ENCODE measurements around the gene TTC3. TPM values are rescaled to one million over a fixed set of nuclear protein-coding genes. Genes with fewer than 3 reads are reported as not detected.
"Not testable (repeated sequence)": the region's sequence is repeated elsewhere in the genome, so short reads cannot be mapped to it uniquely, and the experiment has no call there.

Gene TTC3
- total RNA-seq, 8 experiments from 2014 or later: 118 to 422 (median 314) TPM

DNA sequence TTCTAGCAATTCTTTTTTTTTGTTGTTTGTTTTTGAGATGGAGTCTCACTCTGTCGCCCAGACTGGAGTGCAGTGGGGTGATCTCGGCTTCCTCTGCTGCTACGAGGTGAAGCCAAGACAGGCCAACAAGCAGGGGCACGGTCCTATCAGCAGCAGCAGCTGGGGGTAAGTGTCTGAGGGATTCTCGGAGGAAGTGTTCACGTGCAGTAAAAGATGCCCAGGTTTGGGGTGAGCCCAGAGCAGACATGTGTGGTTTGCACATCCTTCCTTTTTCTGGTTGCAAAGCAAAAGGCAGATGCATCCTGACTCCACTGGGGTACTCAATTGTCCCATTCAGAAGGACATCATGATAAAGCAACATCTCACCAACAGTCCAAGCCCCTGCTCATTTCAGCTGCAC lies 27.9 kb upstream of the TTC3 start:
- 48 to 100% (median 93%) methylated on average over 1 to 6 of the region's 6 CpGs; no CpG with 5 or more reads in 2 of the 10 experiments for WGBS, 10 experiments
- Histone ChIP-seq H3K4me3 (no peak overlapping the region), H3K27ac (no peak overlapping the region), H3K4me1 (replicated peaks in 1 of 2) (no peaks in the 10 kb centered on the region)
- in situ Hi-C loops (cut with MboI; ENCODE audit: low pct_unique_long_range_greater_than_20kb in 2 of 9, low sequenced_read_pairs in 9 of 9, unreplicated experiment in 9 of 9): no loop called here
- ATAC-seq (replicated peaks in 6 of 8): no peak

DNA sequence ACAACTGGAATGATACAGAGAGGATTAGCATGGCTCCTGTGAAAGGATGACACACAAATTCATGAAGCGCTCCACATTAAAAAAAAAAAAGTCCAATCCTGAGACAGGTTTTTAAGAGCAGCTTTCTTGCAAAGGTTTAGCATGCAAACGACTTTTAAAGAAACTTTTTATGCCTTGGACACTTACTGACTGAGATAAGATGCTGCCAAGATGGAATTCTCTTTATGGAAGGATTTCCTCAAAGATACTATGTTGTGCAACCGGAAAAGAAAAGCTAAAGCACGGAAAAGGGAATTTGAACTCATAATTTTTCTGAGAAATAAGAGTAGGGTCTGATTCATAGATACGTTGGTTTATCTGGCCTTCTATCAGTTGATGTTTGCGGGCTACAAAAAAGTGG lies 27.5 kb upstream of the TTC3 start:
- H3K27ac ChIP-seq: no peak overlapping the region
- WGBS, 10 experiments: 63 to 100% (median 80%) methylated on average over 1 to 6 of the region's 6 CpGs
- H3K4me3 ChIP-seq: no peak overlapping the region
- no peaks in the 10 kb centered on the region for H3K4me1 ChIP-seq (replicated peaks in 1 of 2)
- ATAC-seq (replicated peaks in 6 of 8): no peak
- in situ Hi-C loops (cut with MboI; ENCODE audit: low pct_unique_long_range_greater_than_20kb in 2 of 9, low sequenced_read_pairs in 9 of 9, unreplicated experiment in 9 of 9): no loop called here

DNA sequence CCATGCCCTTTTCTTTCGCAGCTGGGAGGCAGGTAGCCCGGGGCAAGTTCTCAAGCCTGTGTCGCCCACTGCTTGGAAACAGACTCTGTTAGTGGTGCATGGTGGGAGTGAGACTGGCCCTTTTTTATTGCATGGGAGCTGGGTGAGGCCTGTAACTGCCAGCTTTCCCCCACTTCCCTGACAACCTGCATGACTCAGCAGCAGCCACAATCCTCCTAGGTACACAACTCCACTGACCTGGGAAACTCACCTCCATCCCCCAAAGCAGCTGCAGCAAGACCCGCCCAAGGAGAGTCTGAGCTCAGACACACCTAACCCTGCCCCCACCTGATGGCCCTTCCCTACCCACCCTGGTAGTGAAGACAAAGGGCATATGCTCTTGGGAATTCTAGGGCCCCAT lies 26.0 kb upstream of the TTC3 start:
- ATAC-seq (replicated peaks in 6 of 8): peak in 2 of 8 experiments; percentile 31 to 85
- in situ Hi-C loops (cut with MboI; ENCODE audit: low pct_unique_long_range_greater_than_20kb in 2 of 9, low sequenced_read_pairs in 9 of 9, unreplicated experiment in 9 of 9): no loop called here
- H3K4me3 ChIP-seq: no peak overlapping the region
- 0 to 83% (median 80%) methylated on average over 1 of the region's 4 CpGs; no CpG with 5 or more reads in 7 of the 10 experiments for WGBS, 10 experiments
- no peak overlapping the region for H3K27ac ChIP-seq
- no peaks in the 10 kb centered on the region for H3K4me1 ChIP-seq (replicated peaks in 1 of 2)

DNA sequence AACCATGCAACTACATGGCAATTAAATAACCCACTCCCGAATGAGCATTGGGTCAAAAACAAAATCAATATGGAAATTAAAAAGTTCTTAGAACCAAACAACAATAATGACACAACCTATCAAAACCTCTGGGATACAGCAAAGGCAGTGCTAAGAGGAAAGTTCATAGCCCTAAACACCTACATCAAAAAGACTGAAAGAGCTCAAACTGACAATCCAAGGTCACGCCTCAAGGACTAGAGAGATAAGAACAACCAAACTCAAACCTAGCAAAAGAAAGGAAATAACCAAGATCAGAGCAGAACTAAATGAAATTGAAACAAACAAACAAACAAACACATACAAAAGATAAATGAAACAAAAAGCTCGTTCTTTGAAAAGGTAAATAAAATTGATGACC lies 23.3 kb upstream of the TTC3 start:
- ATAC-seq (replicated peaks in 6 of 8); H3K4me1 ChIP-seq (replicated peaks in 1 of 2); H3K4me3 ChIP-seq; in situ Hi-C loops (cut with MboI; ENCODE audit: low pct_unique_long_range_greater_than_20kb in 2 of 9, low sequenced_read_pairs in 9 of 9, unreplicated experiment in 9 of 9); H3K27ac ChIP-seq: not testable (repeated sequence)
- WGBS, 10 experiments: 52 to 100% (median 92%) methylated on average over 1 to 3 of the region's 3 CpGs; no CpG with 5 or more reads in 1 of the 10 experiments

DNA sequence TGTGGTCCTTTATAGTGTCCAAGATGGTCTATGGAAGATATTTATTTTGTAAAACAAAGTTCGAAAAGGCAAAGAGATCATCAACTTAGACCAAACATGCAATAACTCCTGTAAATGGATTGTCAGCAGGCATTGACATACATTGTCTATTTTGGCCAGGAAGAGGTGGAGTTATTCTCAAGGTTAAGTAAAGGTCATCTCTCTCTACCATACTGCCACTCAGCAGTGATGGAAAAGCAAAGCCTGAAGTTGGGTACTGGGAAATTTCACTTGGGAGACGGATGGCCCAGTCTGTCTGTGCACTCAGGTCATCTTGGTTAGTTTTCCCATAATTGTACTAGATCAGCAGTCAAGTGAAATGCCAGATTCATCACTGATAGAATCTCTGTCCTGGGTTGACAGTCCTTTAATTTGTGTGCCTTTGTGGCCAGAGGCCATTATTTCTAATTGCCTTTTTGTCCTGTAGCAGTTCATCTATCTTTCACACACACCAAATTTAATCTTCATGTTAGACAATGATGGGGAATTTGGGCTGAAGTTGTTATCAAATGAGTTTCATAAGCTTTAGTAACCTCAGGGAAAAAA lies 17.7 kb upstream of the TTC3 start:
- H3K4me1 ChIP-seq (replicated peaks in 1 of 2): peaks cover 15 to 27% of the 10 kb centered on the region in 2 donors
- in situ Hi-C loops (cut with MboI; ENCODE audit: low pct_unique_long_range_greater_than_20kb in 2 of 9, low sequenced_read_pairs in 9 of 9, unreplicated experiment in 9 of 9): no loop called here
- WGBS, 10 experiments: 13 to 100% (median 75%) methylated on average over 1 to 2 of the region's 2 CpGs
- peak in 1 of 8 experiments; percentile 2 for ATAC-seq (replicated peaks in 6 of 8)
- H3K4me3 ChIP-seq: no peak overlapping the region
- H3K27ac ChIP-seq: no peak overlapping the region

- H3K4me3 ChIP-seq: no peak overlapping the region
- H3K27ac ChIP-seq: no peak overlapping the region
- WGBS, 10 experiments: 80 to 100% (median 93%) methylated on average over 1 to 4 of the region's 7 CpGs; no CpG with 5 or more reads in 2 of the 10 experiments
- in situ Hi-C loops (cut with MboI; ENCODE audit: low pct_unique_long_range_greater_than_20kb in 2 of 9, low sequenced_read_pairs in 9 of 9, unreplicated experiment in 9 of 9): no loop called here
- ATAC-seq (replicated peaks in 6 of 8): no peak
- H3K4me1 ChIP-seq (replicated peaks in 1 of 2): peaks cover 32 to 49% of the 10 kb centered on the region in 2 donors
Measured at GRCh38 chr21:37057614-37058013, 15.4 kb upstream of the TTC3 start.

- H3K27ac ChIP-seq: no peak overlapping the region
- ATAC-seq (replicated peaks in 6 of 8): no peak
- H3K4me3 ChIP-seq: no peak overlapping the region
- in situ Hi-C loops (cut with MboI; ENCODE audit: low pct_unique_long_range_greater_than_20kb in 2 of 9, low sequenced_read_pairs in 9 of 9, unreplicated experiment in 9 of 9): no loop called here
- 0 to 70% (median 43%) methylated on average over 1 to 2 of the region's 2 CpGs; no CpG with 5 or more reads in 5 of the 10 experiments for WGBS, 10 experiments
- peaks cover 34 to 55% of the 10 kb centered on the region in 2 donors for H3K4me1 ChIP-seq (replicated peaks in 1 of 2)
Measured at GRCh38 chr21:37058261-37058660, 14.8 kb upstream of the TTC3 start.

DNA sequence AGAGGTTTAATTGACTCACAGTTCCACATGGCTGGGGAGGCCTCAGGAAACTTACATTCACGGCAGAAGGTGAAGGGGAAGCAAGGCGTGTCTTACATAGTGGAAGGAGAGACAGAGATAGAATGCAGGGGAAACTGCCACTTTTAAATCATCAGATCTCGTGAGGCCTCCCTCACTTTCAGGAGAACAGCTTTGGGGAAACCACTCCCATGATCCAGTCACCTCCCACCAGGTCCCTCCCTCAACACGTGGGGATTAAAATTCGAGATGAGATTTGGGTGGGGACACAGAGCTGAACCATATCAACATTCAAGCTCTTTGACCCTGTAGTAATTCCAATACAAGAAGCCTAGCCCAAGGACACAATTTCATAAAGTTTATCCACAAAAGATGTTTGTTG lies 13.9 kb upstream of the TTC3 start:
- ATAC-seq (replicated peaks in 6 of 8): no peak
- 69 to 100% (median 84%) methylated on average over 1 to 3 of the region's 5 CpGs; no CpG with 5 or more reads in 4 of the 10 experiments for WGBS, 10 experiments
- in situ Hi-C loops (cut with MboI; ENCODE audit: low pct_unique_long_range_greater_than_20kb in 2 of 9, low sequenced_read_pairs in 9 of 9, unreplicated experiment in 9 of 9): no loop called here
- Histone ChIP-seq H3K4me1 (replicated peaks in 1 of 2) (peaks cover 44 to 64% of the 10 kb centered on the region in 2 donors), H3K4me3 (no peak overlapping the region), H3K27ac (no peak overlapping the region)

DNA sequence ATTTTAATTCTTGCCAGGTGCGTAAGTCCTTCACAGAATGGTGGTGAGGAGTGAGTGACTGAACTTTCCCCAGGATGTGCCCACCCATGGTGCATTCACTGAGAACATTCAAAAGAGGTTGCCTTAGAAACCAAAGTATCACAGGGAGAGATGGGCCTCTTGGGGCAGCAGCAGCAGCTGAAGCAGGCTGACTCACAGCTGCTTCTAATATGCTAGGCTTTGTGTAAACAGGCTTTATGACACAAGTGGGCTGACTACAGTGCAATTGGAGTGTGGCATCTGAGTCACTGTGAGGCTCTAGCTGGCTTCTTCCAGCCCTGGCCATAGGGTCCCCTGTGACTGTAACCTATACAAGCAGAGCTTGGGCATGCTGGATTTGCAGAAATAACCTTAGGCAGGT lies 12.8 kb upstream of the TTC3 start:
- H3K4me3 ChIP-seq: no peak overlapping the region

DNA sequence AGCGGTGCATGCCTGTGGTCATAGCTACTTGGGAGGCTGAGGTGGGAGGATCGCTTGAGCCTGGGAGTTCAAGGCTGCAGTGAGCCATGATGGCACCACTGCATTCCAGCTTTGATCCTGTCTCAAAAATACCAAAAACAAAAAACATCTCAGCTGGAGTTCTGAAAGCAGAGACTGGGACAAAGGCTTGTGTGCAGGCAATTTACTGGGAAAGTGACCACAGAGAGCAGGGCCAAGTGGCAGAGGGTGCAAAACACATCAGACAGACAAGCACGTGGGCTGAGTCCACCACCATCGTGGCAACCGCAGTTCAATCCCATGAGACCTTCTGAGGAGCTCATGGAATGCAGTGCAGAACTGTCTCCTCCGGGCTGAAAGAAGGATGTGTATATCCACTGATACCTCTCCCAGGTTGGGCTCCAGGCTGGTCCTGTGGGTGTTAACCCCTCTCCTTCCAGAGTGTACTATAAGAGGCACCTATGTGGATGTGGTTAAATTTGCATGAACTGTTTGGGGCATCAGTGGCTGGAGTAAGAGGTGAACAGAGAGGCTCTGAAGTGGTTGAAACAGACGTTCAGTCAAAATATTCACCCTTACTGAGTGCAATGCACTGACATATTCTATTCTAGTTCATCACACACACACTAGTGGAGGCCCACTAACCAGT lies 11.0 kb upstream of the TTC3 start:
- Histone ChIP-seq H3K4me3 (no peak overlapping the region), H3K4me1 (replicated peaks in 1 of 2) (peaks cover 40 to 55% of the 10 kb centered on the region in 2 donors), H3K27ac (no peak overlapping the region)
- in situ Hi-C loops (cut with MboI; ENCODE audit: low pct_unique_long_range_greater_than_20kb in 2 of 9, low sequenced_read_pairs in 9 of 9, unreplicated experiment in 9 of 9): no loop called here
- 63 to 100% (median 88%) methylated on average over 1 to 6 of the region's 7 CpGs; no CpG with 5 or more reads in 2 of the 10 experiments for WGBS, 10 experiments
- ATAC-seq (replicated peaks in 6 of 8): no peak

More for the DNA sequence above, 12.8 kb upstream of the TTC3 start:
- H3K4me1 ChIP-seq (replicated peaks in 1 of 2): peaks cover 40 to 59% of the 10 kb centered on the region in 2 donors
- H3K27ac ChIP-seq: peak overlapping the region; percentile 62 to 73
- in situ Hi-C loops (cut with MboI; ENCODE audit: low pct_unique_long_range_greater_than_20kb in 2 of 9, low sequenced_read_pairs in 9 of 9, unreplicated experiment in 9 of 9): no loop called here
- WGBS, 10 experiments: 0 to 75% (median 40%) methylated on average over 1 of the region's 1 CpG; no CpG with 5 or more reads in 7 of the 10 experiments
- ATAC-seq (replicated peaks in 6 of 8): peak; percentile 97 to 99 (median 99)

DNA sequence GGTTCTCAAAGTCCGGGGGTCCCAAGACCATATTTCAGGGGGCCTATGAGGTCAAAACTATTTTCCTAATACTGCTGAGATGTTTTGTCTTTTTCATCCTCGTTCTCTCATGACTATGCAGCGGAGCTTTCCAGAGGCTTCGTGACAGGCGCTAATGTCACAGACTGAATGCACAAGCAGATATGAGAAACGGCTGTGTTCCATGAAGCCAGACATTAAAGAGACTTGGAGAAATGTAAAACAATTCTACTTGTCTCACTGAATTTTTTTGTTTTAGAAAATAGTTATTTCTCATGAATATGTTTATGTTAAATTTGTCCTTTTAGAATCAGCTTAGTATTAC lies 10.5 kb upstream of the TTC3 start:
- in situ Hi-C loops (cut with MboI; ENCODE audit: low pct_unique_long_range_greater_than_20kb in 2 of 9, low sequenced_read_pairs in 9 of 9, unreplicated experiment in 9 of 9): no loop called here
- no peak for ATAC-seq (replicated peaks in 6 of 8)
- 54 to 100% (median 79%) methylated on average over 1 to 6 of the region's 6 CpGs; no CpG with 5 or more reads in 1 of the 10 experiments for WGBS, 10 experiments
- Histone ChIP-seq H3K4me1 (replicated peaks in 1 of 2) (peaks cover 40 to 55% of the 10 kb centered on the region in 2 donors), H3K4me3 (no peak overlapping the region), H3K27ac (no peak overlapping the region)

GRCh38 chr21:37063433-37063832 lies 9.6 kb upstream of the TTC3 start:
- H3K27ac ChIP-seq: no peak overlapping the region
- 0 to 100% (median 56%) methylated on average over 1 of the region's 1 CpG; no CpG with 5 or more reads in 6 of the 10 experiments for WGBS, 10 experiments
- no peak overlapping the region for H3K4me3 ChIP-seq

GRCh38 chr21:37064841-37065240 lies 8.2 kb upstream of the TTC3 start:
- in situ Hi-C loops (cut with MboI; ENCODE audit: low pct_unique_long_range_greater_than_20kb in 2 of 9, low sequenced_read_pairs in 9 of 9, unreplicated experiment in 9 of 9): no loop called here
- H3K4me3 ChIP-seq: no peak overlapping the region
- peak overlapping the region in 1 of 2 donors; percentile 57 for H3K27ac ChIP-seq
- peaks cover 37 to 46% of the 10 kb centered on the region in 2 donors for H3K4me1 ChIP-seq (replicated peaks in 1 of 2)
- ATAC-seq (replicated peaks in 6 of 8): no peak

More at GRCh38 chr21:37063433-37063832, 9.6 kb upstream of the TTC3 start:
- in situ Hi-C loops (cut with MboI; ENCODE audit: low pct_unique_long_range_greater_than_20kb in 2 of 9, low sequenced_read_pairs in 9 of 9, unreplicated experiment in 9 of 9): no loop called here
- H3K4me1 ChIP-seq (replicated peaks in 1 of 2): peaks cover 40 to 55% of the 10 kb centered on the region in 2 donors
- no peak for ATAC-seq (replicated peaks in 6 of 8)

Measured in motor neuron (in vitro differentiated cells).